Suprapubic skin (tissue), 4 donors: ENCODE results near the gene TOX3. TPM values are rescaled to one million over a fixed set of nuclear protein-coding genes. Genes with fewer than 3 reads are reported as not detected.

Source experiments
- DNase-seq, 2 donors: peaks; one replicate each; pipeline ENCODE4 v3.0.0-alpha.2; 2019; ENCODE audit warnings: low spot score in 2 of 2
- H3K27ac ChIP-seq: fragments of 200-600 bp; sonication (generic); one replicate; pipeline ENCODE4 v1.5.1; 2019
- H3K27me3 ChIP-seq: fragments of 200-600 bp; sonication (generic); one replicate; pipeline ENCODE4 v1.5.1; 2019
- H3K36me3 ChIP-seq: fragments of 200-600 bp; sonication (generic); one replicate; pipeline ENCODE4 v1.5.1; 2019
- H3K4me1 ChIP-seq: fragments of 200-600 bp; sonication (generic); one replicate; pipeline ENCODE4 v1.5.1; 2019
- H3K4me3 ChIP-seq: fragments of 200-600 bp; sonication (generic); one replicate; pipeline ENCODE4 v1.5.1; 2019; ENCODE audit warnings: mild to moderate bottlenecking
- H3K9me3 ChIP-seq: fragments of 200-600 bp; sonication (generic); one replicate; pipeline ENCODE4 v1.5.1; 2019
- CTCF ChIP-seq, 2 donors: fragments of 200-600 bp in 1 of 2; fragments of 450-650 bp in 1 of 2; sonication (generic) in 1 of 2; IDR thresholded peaks; one replicate each; pipeline ENCODE4 v1.5.1; 2016 to 2019; ENCODE audit warnings: antibody characterized with exemption in 2 of 2, mild to moderate bottlenecking in 1 of 2, moderate library complexity in 1 of 2
- EP300 ChIP-seq: sonication (generic); formaldehyde crosslinking; IDR thresholded peaks from one replicate; pipeline ENCODE4 v1.6.1; 2017; ENCODE audit warnings: antibody characterized with exemption
- POLR2A ChIP-seq, 2 donors: fragments of 450-650 bp; IDR thresholded peaks; one replicate each; pipeline ENCODE4 v1.6.1; 2017; ENCODE audit warnings: antibody characterized with exemption in 2 of 2, mild to moderate bottlenecking in 2 of 2, moderate library complexity in 2 of 2
- POLR2AphosphoS5 ChIP-seq, 3 donors: sonication (generic); formaldehyde crosslinking; IDR thresholded peaks; one replicate each; pipeline ENCODE4 v1.6.1; 2017; ENCODE audit warnings: antibody characterized with exemption in 3 of 3
- WGBS: methylation state at CpG from one replicate; pipeline ENCODE4 v1.1.5; 2018; 5-methylcytosine and 5-hydroxymethylcytosine counted together
- total RNA-seq, 4 donors: library from RNA; depleted of rRNA; stranded (reverse); fragments of >200 nt; gene quantifications; one replicate each; pipeline ENCODE4 v1.1.0, GENCODE V29; 2016

TOX3 gene
- total RNA-seq, 4 donors from 2014 or later = 1.6 to 4.9 (median 4.8) TPM

DNA sequence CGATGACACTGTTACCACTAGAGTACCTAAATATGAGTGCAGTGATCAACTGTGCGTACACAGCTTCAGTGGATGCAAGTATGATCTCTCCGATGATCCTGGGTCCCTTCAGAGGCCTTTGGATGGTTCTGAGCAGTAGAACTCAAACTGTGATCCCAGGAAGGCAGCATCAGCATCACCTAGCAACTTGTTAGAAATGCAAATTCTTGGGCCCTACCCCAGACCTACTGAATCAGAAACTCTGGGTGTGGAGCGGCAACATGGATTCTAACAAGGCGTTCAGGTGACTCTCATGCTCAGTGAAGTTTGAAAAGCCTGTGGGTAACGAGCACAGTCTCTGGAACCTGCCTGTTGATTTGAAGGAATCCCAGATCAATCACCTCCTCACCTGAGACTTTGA, 25.4 kb downstream of the TOX3 start:
- 80% methylated on average over 6 of the region's 6 CpGs for WGBS
- H3K9me3 ChIP-seq = no peaks in the 10 kb centered on the region
- no peaks in the 10 kb centered on the region for H3K4me1 ChIP-seq
- H3K4me3 ChIP-seq = no peak overlapping the region
- H3K36me3 ChIP-seq = no peaks in the 10 kb centered on the region
- TF ChIP-seq POLR2A (IDR thresholded peaks at IDR 0.05) = no peak
- no peak for TF ChIP-seq POLR2AphosphoS5 (IDR thresholded peaks at IDR 0.05)
- TF ChIP-seq CTCF (IDR thresholded peaks at IDR 0.05) = no peak
- TF ChIP-seq EP300 = no peak
- DNase-seq = no peak
- no peak overlapping the region for H3K27ac ChIP-seq
- H3K27me3 ChIP-seq = no peaks in the 10 kb centered on the region

DNA sequence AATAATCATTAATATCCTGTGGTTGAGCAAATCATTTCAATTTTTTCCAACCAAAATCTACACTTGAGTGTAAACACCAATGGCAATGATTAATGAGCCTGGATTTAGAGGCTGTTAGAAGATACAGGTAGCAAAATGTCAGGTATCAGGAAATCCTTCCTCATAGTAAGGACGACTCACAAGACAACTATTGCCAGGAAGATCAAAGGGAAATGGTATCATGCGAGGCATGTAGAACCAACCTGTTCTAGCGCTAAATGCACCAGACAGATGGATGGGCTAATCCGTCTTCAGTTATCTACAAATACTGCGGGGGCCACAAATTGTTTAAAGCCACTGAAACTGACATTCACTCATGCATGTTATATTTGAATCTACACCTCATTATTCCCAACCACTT, 28.1 kb downstream of the TOX3 start:
- Histone ChIP-seq H3K4me3 (no peak overlapping the region), H3K9me3 (no peaks in the 10 kb centered on the region), H3K27me3 (no peaks in the 10 kb centered on the region), H3K36me3 (no peaks in the 10 kb centered on the region), H3K4me1 (no peaks in the 10 kb centered on the region), H3K27ac (no peak overlapping the region)
- DNase-seq = no peak
- TF ChIP-seq CTCF (IDR thresholded peaks at IDR 0.05) (no peak), EP300 (no peak), POLR2AphosphoS5 (IDR thresholded peaks at IDR 0.05) (no peak), POLR2A (IDR thresholded peaks at IDR 0.05) (no peak)
- 80% methylated on average over 5 of the region's 5 CpGs for WGBS

DNA sequence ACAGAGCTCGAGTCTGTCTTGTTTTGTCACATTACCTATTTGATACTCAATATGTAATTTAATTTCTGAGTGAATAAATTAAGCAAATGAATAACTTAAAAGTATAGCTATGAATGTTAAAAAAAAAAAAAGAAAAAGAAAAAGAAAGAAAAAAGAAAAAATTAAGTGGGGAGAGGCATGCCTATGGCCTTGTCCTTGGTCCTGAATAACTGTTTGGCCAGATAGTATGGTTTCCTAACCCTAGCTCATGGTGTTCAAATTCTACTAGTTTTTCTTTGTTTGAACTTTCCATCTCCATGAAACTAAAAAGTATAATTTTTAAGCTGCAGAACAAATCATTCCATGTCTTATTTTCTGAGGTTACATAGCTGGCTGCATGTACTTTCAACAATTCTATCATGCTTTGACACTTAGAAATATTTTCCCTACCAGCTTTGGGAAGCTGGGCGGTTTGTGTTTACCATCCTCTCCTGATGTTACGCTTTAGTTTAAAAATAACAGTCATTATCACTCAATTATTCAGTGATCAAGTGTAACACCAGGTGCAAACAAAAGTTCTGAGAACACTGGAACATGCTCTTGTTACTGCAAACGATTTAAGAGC, 31.8 kb downstream of the TOX3 start:
- Histone ChIP-seq H3K27ac (no peak overlapping the region), H3K36me3 (no peaks in the 10 kb centered on the region), H3K4me3 (no peak overlapping the region), H3K9me3 (no peaks in the 10 kb centered on the region), H3K27me3 (no peaks in the 10 kb centered on the region), H3K4me1 (no peaks in the 10 kb centered on the region)
- WGBS = 80% methylated on average over 4 of the region's 4 CpGs
- DNase-seq = no peak
- TF ChIP-seq POLR2AphosphoS5 (IDR thresholded peaks at IDR 0.05) (no peak), POLR2A (IDR thresholded peaks at IDR 0.05) (no peak), CTCF (IDR thresholded peaks at IDR 0.05) (no peak), EP300 (no peak)

- 75% methylated on average over 4 of the region's 4 CpGs for WGBS
- no peaks in the 10 kb centered on the region for H3K9me3 ChIP-seq
- H3K27me3 ChIP-seq = no peaks in the 10 kb centered on the region
- H3K4me1 ChIP-seq = no peaks in the 10 kb centered on the region
- no peak overlapping the region for H3K27ac ChIP-seq
- DNase-seq = no peak
- TF ChIP-seq EP300 = no peak
- no peak for TF ChIP-seq CTCF (IDR thresholded peaks at IDR 0.05)
- TF ChIP-seq POLR2A (IDR thresholded peaks at IDR 0.05) = no peak
- no peaks in the 10 kb centered on the region for H3K36me3 ChIP-seq
- H3K4me3 ChIP-seq = no peak overlapping the region
These were observed 34.5 kb downstream of the TOX3 start for GRCh38 chr16:52512297-52512987.

DNA sequence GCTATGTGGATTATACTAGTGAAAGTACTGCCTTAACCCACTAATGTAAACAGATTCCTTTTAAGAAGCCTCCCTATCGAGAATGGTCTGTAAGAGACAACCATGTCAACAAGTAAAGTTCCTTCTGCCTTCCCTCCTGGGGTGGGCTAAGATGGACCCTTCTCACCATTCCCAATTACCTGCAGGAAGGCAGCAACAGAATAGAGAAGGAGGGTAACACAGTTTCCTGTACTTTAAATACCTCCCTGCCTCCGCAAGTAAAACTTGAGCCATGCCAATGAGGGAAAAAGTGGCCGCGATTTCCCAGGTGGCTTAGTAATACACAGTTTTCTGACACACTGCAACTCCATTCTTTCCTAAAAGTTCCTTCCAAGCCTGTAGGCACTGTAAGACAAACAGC, 45.2 kb downstream of the TOX3 start:
- Histone ChIP-seq H3K27ac (no peak overlapping the region), H3K36me3 (no peaks in the 10 kb centered on the region), H3K27me3 (no peaks in the 10 kb centered on the region), H3K9me3 (no peaks in the 10 kb centered on the region), H3K4me3 (no peak overlapping the region), H3K4me1 (peaks cover 8% of the 10 kb centered on the region)
- no peak for TF ChIP-seq EP300
- no peak for DNase-seq
- WGBS = 81% methylated on average over 4 of the region's 4 CpGs
